IPS DF 4.7 (cell line): ENCODE measurements around the gene SPATA13.

Experiments
- DNase-seq: peaks from one replicate; pipeline ENCODE4 v3.0.0-alpha.2; 2013; ENCODE audit warnings: low spot score; ENCODE audit errors: extremely low read depth

Gene SPATA13

GRCh38 chr13:24141333-24141910 lies 19.1 kb upstream of the SPATA13 start:
- DNase-seq = no peak

GRCh38 chr13:24142453-24142852 lies 18.1 kb upstream of the SPATA13 start:
- no peak for DNase-seq

GRCh38 chr13:24142886-24143285 lies 17.6 kb upstream of the SPATA13 start:
- DNase-seq = no peak

GRCh38 chr13:24145240-24145639 lies 15.3 kb upstream of the SPATA13 start:
- no peak for DNase-seq

- no peak for DNase-seq
Observed at GRCh38 chr13:24145674-24146073, 14.8 kb upstream of the SPATA13 start.

GRCh38 chr13:24146961-24147569 lies 13.5 kb upstream of the SPATA13 start:
- DNase-seq = no peak

- DNase-seq = no peak
Observed at GRCh38 chr13:24147570-24147963, 13.0 kb upstream of the SPATA13 start.

- peak; percentile 75 for DNase-seq
Observed at GRCh38 chr13:24148414-24149235, 11.9 kb upstream of the SPATA13 start.

- DNase-seq = no peak
Observed at GRCh38 chr13:24149246-24150032, 11.1 kb upstream of the SPATA13 start.

- DNase-seq = no peak
Observed at GRCh38 chr13:24150572-24150971, 9.9 kb upstream of the SPATA13 start.

- no peak for DNase-seq
Observed at GRCh38 chr13:24151864-24152263, 8.7 kb upstream of the SPATA13 start.

GRCh38 chr13:24152292-24153214 lies 8.0 kb upstream of the SPATA13 start:
- no peak for DNase-seq

GRCh38 chr13:24153347-24153746 lies 7.2 kb upstream of the SPATA13 start:
- DNase-seq = no peak

- DNase-seq = no peak
Observed at GRCh38 chr13:24153979-24154701, 6.4 kb upstream of the SPATA13 start.

GRCh38 chr13:24159357-24159756 lies 1.2 kb upstream of the SPATA13 start:
- DNase-seq = no peak

- DNase-seq = no peak
Observed at GRCh38 chr13:24161010-24161775, 673 bp downstream of the SPATA13 start.

- no peak for DNase-seq
Observed at GRCh38 chr13:24161980-24162525, 1.5 kb downstream of the SPATA13 start.

GRCh38 chr13:24162604-24163003 lies 2.1 kb downstream of the SPATA13 start:
- no peak for DNase-seq

- no peak for DNase-seq
Observed at GRCh38 chr13:24165746-24166145, 5.2 kb downstream of the SPATA13 start.
